SH-SY5Y (cell line): ENCODE results near the gene KLF7.

Source experiments
- GATA2 ChIP-seq: IDR thresholded peaks from 2 replicates; pipeline ENCODE4 v1.6.1; 2011; ENCODE audit warnings: mild to moderate bottlenecking, low read depth, low read length
- GATA3 ChIP-seq: IDR thresholded peaks from 2 replicates; pipeline ENCODE4 v1.6.1; 2011; ENCODE audit warnings: low read depth, mild to moderate bottlenecking, low read length, moderate library complexity

DNA sequence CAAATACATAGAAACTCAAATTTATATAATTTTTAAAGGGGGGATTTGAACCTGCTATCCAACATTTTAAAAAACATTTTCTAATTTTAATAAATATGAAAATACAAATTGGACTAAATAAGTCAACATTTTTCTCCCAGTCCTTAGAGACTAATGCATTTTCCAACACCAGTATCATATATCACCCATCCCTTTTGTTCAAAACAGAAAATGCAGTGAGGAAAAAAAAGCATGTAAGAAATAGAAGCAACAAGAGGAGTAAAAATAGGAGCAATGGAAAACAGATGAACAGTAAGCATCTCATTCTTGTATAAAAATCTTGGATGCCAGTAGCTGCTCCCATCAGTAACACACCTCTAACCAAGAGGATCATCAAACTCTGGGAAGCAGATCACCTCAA lies 25.5 kb downstream of the KLF7 start:
- TF ChIP-seq GATA2 (no peak), GATA3 (no peak)
